HG03095 (cell line): Measurements from ENCODE around the gene TOR3A.

Experiments used
- ATAC-seq: cut with Tn5 transposase; IDR thresholded peaks from one replicate; pipeline ENCODE4 v1.9.1; 2021; ENCODE audit warnings: moderate library complexity; ENCODE audit not compliant: unreplicated experiment

Gene TOR3A

DNA sequence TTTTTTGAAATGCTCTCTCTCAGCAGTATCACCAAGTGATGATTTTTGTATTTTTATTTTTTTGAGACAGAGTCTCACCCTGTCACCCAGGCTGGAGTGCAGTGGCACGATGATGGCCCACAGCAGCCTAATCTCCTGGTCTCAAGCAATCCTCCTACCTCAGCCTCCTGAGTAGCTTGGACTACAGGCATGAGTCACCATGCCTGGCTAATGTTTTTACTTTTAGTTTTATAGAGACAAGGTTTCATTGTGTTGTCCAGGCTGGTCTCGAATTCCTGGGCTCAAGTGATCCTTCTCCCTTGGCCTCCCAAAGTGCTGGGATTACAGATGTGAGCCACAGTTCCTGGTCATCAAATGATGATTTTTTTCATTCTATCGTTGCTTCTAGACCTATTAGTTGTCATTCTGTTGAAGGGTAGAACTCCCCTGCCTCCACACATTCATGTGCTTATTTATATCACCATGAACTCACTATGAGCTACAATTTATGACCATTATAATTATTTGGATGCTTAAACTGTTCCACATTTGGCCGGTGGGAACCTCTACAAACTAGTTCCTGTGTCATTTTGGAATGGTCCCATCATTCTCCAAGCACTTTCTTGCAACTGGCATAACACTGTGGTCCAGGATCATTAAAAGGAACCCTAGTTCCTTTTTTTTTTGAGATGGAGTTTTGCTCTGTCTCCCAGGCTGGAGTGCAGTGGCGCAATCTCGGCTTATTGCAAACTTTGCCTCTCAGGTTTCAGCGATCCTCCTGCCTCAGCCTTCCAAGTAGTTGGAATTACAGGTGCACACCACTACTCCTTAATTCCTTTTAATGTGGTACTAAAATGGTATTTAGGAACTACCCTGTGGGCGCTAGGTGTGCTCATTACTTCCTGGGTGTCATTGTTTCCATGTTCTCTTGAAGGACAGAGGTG is 20.2 kb upstream of the TOR3A start:
- ATAC-seq = no peak

DNA sequence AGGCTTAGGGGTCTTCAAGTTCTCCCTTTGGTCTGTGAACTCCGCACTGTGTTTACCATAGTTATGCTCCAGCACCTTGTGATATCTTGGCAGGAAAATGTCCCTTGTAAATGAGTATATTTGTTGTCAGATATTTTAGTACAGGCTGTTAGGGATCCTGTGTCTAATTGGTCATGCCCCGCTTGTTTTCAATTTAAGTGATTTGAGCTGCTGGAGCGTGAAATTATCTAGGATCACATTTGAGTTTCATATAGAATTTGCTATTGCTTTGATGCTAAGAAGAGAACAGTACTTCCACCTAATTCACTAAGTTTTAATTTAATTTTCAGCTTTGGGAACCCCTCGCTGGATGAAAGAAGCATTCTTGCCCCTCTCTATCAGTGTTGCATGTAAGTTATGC is 15.4 kb upstream of the TOR3A start:
- ATAC-seq = no peak

DNA sequence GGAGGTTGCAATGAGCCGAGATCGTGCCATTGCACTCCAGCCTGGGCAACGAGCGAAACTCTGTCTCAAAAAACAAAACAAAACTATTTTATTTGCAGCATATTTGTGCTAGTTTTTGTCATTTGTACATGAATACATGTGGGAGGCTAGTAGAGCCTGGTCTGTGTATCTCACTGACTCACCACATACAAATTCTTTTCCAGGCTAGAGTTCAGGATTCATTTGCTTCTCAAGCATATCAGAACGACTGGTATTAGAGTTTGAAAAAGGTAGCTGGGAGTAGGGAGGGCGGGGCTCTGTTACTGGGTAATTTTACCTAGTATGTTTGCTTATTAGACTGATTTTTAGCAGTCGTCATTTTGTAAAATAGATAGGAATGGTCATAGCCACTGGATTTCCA is 4.5 kb upstream of the TOR3A start:
- no peak for ATAC-seq

DNA sequence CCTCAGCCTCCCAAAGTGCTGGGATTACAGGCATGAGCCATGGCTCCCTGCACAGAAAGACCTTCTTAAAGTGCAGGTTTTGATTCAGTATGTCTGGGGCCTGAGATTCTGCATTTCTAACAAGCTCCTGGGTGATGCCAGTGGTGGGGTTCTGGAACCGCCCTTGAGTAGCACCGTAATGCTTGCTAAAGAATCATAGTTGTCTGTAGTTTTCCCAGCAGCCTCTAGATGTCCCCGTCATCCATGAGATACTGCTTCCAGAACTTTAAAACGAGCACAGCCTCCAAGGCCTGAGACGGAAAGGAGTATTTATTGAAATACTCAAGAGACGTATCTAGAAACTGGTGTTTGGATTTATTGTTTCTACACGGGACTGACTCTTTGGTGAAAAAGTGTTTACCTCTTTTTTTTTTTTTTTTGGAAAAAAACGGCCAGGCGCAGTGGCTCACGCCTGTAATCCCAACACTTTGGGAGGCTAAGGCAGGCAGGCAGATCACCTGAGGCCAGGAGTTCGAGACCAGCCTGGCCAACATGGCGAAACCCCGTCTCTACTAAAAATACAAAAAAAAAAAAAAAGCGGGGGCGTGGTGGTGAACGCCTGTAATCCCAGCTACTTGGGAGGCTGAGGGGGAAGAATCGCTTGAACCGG is 2.6 kb upstream of the TOR3A start:
- ATAC-seq = no peak

DNA sequence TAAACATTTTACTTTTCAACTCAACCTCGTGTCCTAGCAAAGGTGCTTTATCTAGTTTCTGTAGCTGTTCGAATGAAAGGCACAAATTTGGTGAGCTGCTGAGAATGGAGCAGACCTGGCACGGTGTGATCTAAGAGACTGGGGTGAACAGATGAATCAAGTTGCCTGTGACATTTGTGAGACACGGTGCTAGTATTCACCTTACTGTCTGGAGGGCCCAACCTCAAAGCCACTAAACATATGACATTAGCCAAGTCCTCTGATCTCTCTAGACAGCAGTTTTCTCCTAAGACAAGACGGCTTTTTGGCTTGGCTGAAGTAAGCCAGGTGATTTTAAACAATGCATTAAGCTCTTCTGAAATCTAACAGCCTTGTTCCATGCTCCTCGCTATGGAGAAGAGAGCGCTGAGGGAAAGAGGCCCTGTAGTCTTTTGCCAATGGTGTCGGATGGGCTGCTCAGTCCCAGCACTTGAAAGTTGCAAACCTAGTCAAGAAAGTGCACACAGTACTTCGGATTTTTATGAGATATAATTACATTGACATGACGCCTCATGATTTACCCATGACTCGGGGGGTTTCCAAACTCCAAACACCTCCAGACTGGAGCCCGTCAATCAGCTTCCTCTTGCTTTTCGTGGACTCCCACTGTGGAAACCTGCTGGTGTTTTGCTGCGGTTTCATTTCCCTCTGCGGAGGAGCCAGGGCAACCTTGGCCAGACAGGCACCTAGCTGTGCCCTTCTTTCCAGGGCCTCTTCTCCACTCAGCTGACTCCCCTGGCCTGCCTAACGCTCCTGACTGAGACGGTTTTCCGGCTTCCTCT is 794 bp upstream of the TOR3A start:
- no peak for ATAC-seq

DNA sequence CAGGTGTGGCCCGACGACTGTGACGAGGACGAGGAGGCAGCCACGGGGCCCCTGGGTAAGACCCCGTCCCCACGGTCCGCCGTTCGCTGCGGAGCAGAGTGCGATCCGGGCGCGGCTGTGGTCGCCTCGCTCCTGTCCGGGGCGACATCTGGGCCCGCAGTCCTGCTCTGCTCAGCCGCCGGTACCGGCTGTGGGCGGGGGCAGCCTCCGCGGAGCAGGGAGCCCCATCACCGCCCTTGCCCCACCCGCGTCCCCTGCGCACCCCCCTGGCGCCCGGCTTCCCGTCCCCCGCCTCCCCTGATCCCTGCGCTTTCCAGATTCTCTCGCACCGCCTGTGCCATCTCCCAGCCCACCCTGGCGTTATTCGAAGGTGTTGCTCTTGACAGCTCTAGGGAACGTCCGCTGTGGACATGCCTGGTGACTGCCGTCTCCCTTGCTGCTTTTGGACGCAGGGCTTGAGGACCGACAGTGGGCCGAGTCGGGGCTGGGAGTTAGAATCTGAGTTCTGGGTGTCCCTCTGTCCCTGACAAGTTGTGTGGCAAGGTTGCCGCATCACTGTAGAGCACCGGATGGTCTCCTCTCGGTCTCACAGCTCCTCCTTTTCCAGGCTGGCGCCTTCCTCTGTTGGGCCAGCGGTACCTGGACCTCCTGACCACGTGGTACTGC is 596 bp downstream of the TOR3A start:
- peak; percentile 11 for ATAC-seq

DNA sequence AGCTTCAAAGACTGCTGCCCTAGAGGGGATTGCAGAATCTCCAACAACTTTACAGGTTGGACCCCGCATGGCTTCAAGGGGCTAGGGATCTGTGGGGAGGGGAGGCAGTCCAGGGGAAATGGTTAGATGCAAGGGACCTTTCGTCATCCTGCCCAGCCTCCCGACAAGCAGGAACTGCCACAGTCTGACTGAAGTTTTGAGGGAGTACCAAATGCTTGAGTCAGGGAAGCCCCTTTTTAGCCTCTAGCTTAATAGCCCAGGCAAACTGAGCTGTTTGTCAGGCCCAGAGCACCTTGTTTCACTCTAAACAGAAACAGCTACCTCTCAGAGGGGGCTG is 1.1 kb downstream of the TOR3A start:
- ATAC-seq = no peak

DNA sequence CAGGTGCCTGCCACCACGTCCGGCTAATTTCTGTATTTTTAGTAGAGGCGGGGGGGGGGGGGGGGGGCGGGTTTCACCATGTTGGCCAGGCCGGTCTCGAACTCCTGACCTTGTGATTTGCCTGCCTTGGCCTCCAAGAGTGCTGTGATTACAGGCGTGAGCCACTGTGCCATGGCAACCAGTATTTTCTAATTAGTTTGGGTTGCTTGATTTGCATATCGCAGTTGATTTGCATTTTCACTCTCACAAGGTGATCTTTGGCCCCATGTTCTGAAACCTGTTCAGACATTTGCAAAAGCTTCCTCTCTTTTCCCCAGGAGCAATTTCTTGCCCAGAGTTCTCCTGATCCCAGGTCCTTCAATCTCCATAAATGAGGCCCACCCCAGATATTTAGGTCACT is 1.7 kb downstream of the TOR3A start:
- no peak for ATAC-seq

DNA sequence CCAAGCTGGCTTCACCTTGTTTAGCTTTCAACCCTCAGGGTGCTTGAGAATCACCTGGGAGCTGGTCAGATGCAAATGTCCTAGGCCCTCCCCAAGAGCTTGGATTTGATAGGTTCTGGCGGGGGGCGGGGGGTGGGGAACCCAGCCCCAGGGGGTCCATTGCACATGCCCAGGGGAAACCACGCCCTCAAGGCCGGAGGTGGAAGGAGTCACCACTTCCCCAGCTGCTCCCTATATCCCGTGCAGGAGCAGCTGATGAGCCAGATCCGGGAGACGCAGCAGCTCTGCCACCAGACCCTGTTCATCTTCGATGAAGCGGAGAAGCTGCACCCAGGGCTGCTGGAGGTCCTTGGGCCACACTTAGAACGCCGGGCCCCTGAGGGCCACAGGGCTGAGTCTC is 5.8 kb downstream of the TOR3A start:
- no peak for ATAC-seq

DNA sequence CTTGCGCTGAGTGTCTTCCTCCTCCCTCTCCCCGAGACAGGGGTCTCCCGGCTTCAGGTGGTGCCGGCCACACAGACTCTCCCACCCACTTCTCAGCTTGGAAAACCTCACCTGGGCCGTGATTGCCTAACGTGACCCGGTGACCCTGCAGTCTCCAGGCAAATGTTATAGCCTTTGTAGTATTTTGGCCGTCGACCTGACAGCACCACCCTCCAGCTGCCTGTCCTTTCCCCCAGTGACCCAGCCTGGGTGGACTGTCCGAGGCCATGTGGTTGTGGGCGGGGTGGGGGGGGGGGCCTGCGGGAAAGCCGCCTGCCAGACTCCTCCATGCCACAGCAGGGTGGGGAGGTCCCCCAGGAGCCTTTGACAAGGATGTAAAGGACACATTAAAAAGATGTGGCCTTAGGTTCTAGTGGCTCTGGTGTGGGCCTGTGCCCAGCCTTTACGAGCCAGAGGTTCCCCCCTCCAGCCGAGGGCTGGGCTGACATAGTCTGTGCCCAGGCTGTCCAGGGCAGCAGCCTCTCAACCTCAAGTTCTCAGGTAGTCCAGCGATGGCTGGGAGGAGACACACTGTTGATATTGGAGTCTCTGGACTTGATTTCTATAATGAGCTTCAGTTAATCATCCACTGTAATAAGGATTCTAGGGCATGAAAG is 8.1 kb downstream of the TOR3A start:
- ATAC-seq = no peak

DNA sequence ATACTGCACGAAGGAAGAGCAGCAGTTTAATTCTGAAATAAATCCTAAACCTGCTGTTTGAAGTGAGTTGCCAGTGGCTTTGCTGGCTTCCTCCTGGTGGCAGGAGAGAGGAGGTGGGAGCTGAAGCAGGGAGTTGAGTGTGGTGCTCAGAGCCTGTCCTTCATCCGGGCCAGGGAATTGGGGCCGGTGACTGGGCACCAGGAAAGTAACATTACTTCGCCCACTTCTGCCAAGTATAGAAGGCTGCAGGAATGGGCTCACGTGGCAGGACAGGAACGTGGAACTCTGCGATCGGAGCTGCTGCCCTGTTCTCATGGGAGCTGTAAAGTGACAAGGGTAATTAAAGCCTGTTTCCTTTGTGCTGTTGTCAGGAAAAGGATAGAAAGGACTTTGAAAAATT is 8.7 kb downstream of the TOR3A start:
- ATAC-seq = no peak

DNA sequence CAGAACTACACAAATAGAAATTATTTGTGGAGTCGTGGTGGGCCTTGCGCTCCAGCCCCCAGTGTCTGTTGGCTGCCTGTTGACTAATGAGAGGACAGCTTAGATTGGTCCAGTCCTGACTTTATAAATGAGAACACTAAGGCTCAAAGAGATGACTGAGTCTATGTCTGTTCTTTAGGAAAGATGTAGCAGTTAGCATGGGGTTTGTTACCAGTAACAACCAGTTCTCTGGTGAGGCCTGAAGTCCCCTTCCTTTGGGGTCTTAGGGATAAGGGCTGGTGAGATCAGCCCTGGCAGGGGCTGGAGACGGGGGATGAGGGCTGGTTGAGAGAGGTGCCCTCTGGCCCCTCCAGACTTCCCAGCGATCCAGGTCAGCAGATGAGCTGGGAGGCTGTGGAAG is 9.1 kb downstream of the TOR3A start:
- no peak for ATAC-seq

DNA sequence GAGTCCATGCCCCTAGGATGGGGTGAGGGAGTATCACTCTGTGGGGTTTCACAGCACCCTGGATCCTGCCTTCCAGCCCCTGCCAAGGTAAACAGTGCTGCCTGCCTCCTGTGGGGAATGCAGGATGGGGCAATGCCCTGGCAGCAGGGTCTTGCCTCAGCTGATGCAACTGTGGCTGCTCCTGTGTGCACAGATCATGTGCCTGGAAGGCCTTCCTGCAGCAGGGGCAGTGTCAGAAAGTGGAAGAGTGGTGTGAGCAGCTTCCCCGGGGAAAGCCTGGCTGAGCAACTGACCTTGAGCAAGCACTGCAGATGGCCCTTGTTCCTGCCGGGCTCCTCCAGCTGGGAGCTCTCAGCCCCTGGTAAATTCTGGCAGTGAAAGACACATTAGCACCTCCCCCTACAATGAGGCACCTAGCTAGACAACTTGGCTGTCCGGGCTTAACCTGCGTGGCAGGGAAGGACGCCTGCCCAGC is 9.9 kb downstream of the TOR3A start:
- ATAC-seq = no peak

DNA sequence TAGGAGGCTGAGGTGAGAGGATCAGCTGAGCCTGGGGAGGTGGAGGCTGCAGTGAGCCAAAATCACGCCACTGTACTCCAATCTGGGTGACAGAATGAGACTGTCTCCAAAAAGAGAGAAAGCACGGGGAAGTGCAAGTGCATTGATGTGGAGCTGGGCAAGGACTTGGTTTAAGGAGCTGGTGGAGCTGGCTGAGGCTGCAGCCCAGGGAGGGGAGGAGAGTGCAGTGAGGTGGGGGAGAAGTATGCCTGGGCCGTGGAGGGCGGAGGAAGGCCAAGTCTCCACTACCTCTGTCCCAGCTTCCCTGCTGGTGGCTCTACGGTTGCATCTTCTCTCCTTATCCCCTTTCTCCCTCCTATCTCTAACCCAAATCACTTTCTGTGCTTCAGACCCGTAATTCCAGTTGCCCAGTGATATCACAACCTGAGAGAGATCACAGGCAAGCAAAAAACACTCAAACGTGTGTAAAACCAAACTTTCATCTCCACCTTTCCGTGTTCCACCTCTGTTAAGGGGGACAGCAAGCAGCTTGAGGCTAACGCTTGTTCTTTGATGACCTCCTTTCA is 11.1 kb downstream of the TOR3A start:
- ATAC-seq = no peak

DNA sequence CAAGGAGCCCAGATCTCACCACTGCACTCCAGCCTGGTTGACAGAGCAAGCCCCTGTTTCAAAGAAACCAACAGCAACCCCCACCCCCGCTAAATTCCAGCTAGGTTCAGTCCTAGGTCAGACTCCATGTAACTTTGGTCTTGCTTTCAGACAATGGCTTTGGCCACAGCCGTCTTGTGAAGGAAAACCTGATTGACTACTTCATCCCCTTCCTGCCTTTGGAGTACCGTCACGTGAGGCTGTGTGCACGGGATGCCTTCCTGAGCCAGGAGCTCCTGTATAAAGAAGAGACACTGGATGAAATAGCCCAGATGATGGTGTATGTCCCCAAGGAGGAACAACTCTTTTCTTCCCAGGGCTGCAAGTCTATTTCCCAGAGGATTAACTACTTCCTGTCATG is 12.9 kb downstream of the TOR3A start:
- no peak for ATAC-seq

DNA sequence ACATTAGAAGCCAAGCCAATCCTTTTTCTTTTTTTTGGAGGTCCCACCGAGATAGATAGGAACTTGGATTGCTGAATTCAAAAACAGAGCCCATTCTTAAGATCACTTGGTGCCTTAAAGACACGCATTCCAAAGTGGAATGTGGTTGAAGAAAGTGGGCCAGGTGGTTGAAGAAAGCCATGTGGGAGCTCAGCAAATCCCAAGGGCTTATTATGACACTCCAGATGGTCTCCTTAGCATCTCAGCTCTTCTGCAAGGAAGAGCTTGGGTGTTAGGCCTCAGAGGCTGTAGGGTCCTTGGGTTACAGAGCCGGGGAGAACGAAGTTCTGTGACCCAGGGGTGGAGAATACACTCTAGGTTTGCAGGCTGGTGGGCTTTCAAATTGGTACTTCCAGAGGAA is 13.5 kb downstream of the TOR3A start:
- no peak for ATAC-seq

DNA sequence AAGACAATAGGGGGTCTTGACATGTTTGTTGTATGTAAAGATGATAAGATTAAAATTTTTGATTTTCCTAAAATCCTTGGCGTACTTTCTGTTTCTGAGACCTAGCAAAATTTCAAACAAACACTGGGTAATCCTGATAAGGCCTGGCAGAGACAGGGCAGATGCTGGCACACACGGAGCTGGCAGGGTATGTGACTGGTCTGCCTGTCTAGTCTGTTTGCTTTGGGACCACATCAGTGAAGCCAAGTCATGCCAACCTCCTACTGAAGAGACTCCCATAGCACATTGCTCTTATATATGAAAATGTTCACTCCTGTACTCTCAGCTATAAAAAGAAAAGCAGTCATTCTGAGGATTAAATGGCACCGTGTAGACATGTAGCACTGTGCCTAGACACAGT is 14.1 kb downstream of the TOR3A start:
- no peak for ATAC-seq

DNA sequence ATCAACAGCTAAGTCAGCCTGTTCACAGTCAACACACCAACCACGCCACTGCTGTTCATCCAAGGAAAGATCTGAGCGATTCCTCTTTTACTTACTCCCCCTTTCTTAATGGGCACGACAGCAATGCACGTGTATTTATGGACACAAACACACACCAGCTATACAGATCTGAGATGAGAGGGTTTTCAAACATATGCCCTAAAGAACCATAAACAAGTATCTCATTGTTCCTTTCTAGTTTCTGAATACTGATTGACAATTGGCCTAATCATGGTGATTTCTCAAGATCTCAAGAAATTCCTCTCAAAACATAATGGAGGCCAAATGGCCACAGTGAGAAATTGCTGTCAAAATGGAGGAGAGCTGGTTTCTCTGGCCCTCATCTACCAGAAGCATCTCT is 18.0 kb downstream of the TOR3A start:
- ATAC-seq = no peak

DNA sequence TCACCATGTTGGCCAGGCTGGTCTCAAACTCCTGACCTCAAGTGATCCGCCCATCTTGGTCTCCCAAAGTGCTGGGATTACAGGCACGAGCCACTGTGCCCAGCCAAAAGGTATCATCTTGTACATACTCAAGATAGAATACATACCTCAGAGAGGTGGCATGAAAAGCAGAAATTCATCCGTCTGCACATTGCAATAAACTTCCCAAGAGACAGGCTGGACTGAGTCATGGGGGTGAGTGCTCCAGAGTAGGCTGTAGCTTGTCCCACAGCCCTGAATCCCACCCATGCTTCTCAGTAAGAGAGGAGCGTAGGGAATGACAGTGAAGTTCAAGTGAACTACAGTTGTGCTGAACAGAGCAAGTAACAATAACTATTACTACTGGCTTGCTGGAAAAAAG is 19.7 kb downstream of the TOR3A start:
- ATAC-seq = no peak

DNA sequence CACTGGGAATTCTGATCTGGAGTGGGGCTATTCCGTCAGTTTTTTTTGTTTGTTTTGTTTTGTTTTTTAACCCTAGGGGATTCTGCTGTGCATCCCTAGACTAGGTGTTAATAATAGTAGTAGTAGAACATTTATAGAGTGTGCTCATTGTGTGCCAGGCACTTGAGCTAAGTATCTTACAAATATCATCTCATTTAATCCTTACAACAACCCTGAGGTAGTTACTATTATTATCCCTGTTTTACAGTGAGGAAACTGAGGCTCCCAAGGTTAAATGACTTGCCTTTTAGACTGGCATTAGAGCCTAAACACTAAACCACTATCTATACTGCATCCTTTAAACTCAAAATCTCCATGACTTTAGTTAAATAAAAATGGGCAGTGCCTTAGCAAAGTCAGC is 22.1 kb downstream of the TOR3A start:
- no peak for ATAC-seq
